Heart left ventricle (tissue), 16 donors: ENCODE data around the gene PRELID3B. TPM values are rescaled to one million over a fixed set of nuclear protein-coding genes. Genes with fewer than 3 reads are reported as not detected.
A peak's percentile ranks its signal among the peaks of the same experiment; 100 is the strongest.

ENCODE experiments used
- ATAC-seq, 4 donors: fragments of 200-7000 bp; cut with Tn5 transposase; one replicate each; pipeline ENCODE4 v1.9.1; 2020 to 2022; ENCODE audit warnings: moderate library complexity in 4 of 4, mild to moderate bottlenecking in 3 of 4, moderate number of reproducible peaks in 1 of 4
- DNase-seq, 5 donors: peaks; one replicate each; pipeline ENCODE4 v3.0.0-alpha.2; 2020
- H3K27ac ChIP-seq, 12 donors: fragments of 200-600 bp; sonication (generic) in 4 of 12; one replicate each; pipeline versions ENCODE4 v1.5.0 to v1.8.0; 2016 to 2022; ENCODE audit warnings: mild to moderate bottlenecking in 2 of 12
- H3K27me3 ChIP-seq, 9 donors: fragments of 200-600 bp; sonication (generic) in 2 of 9; one replicate each; pipeline versions ENCODE4 v1.5.1 to v1.8.0; 2016 to 2022; ENCODE audit warnings: mild to moderate bottlenecking in 3 of 9
- H3K36me3 ChIP-seq, 9 donors: fragments of 200-600 bp; sonication (generic) in 2 of 9; one replicate each; pipeline versions ENCODE4 v1.5.0 to v1.8.0; 2018 to 2022; ENCODE audit warnings: mild to moderate bottlenecking in 2 of 9
- H3K4me1 ChIP-seq, 12 donors: fragments of 200-600 bp; sonication (generic) in 4 of 12; one replicate each; pipeline versions ENCODE4 v1.5.0 to v1.8.0; 2016 to 2022; ENCODE audit warnings: mild to moderate bottlenecking in 3 of 12
- H3K4me3 ChIP-seq, 12 donors: fragments of 200-600 bp; sonication (generic) in 4 of 12; one replicate each; pipeline versions ENCODE4 v1.5.0 to v1.8.0; 2017 to 2022; ENCODE audit warnings: mild to moderate bottlenecking in 9 of 12, moderate library complexity in 4 of 12
- H3K9me3 ChIP-seq, 12 donors: fragments of 200-600 bp; sonication (generic) in 4 of 12; one replicate each; pipeline versions ENCODE4 v1.5.0 to v1.8.0; 2016 to 2022; ENCODE audit warnings: mild to moderate bottlenecking in 1 of 12
- POLR2A ChIP-seq, 2 donors: fragments of 450-650 bp; IDR thresholded peaks; one replicate each; pipeline ENCODE4 v1.6.1; 2017; ENCODE audit warnings: antibody characterized with exemption in 2 of 2, mild to moderate bottlenecking in 2 of 2, moderate library complexity in 2 of 2
- WGBS, 4 donors: extraction: QIAGEN DNeasy Blood & Tissue Kit in 2 of 4; methylation state at CpG; one replicate each; pipeline versions ENCODE4 v1.1.5 to v1.1.7; 2013 to 2018; 5-methylcytosine and 5-hydroxymethylcytosine counted together
- intact Hi-C, 10 donors: fragments of 100-400 bp; cut with DNase I; formaldehyde crosslinking; loops; one replicate each; pipeline versions ENCODE4 v1.11.1 to v1.14.2; 2022
- polyA plus RNA-seq, 2 donors: library from polyadenylated mRNA; stranded (reverse); fragments of 200-250 nt; gene quantifications; one replicate each; pipeline ENCODE4 v1.2.3, GENCODE V29; 2013
- total RNA-seq, 9 donors: library from RNA; depleted of rRNA in 2 of 9; stranded (reverse); fragments of >200 nt in 2 of 9; fragmentation: NEBNext Ultra II Directional in 3 of 9; extraction: Animal tissue kit (Norgen Biotek cat#: 25700) in 3 of 9; gene quantifications; one replicate each; pipeline versions ENCODE4 v1.1.0 to v1.2.4, GENCODE V29; 2016 to 2023
- TF ChIP-seq, protein P1 (sequence below), 12 donors: fragments of 200-600 bp; sonication (generic) in 4 of 12; IDR thresholded peaks; one replicate each; pipeline versions ENCODE4 v1.5.0 to v1.8.0; 2018 to 2022; ENCODE audit warnings: antibody characterized with exemption in 12 of 12, mild to moderate bottlenecking in 5 of 12
- donor health status: ischemic (EF 13 %, LVEDD 7.1; RV severe dilation, severe dysfunction).
- donor health status: healthy with polysubstance abuse.
- donor health status: DM: no; HTN: yes; CAD: no.
- donor health status: DM: no; HTN: no; CAD: no.
- donor health status: ischemic (EF 25% LVEDD 6.9; RV normal size, moderate dysfunction).
- donor health status: ischemic (EF 25% LVEDD 5.7; RV mildly dilated, moderate dysfunction).
- donor health status: healthy.
- donor health status: DM: yes; HTN: yes; CAD: no.
- donor health status: ischemic (EF 35%, LVEDD 5.7; RV mildly dilated, moderate dysfunction).
- donor health status: nonischemic (EF 11% LVEDD 7.7; RV severe dilation, severe dysfunction).
- donor health status: DM: yes; HTN: yes; CAD: no.
- donor health status: PGD.
- donor health status: ischemic (EF 29% LVEDD 5.4; RV normal size, mild dysfunction).
- donor health status: nonischemic (EF 23%, LVEDD 6.1; RV moderate dilation, normal function).

PRELID3B gene
- total and polyA plus RNA-seq, 11 donors: 14.1 to 51.0 (median 43.2) TPM

DNA sequence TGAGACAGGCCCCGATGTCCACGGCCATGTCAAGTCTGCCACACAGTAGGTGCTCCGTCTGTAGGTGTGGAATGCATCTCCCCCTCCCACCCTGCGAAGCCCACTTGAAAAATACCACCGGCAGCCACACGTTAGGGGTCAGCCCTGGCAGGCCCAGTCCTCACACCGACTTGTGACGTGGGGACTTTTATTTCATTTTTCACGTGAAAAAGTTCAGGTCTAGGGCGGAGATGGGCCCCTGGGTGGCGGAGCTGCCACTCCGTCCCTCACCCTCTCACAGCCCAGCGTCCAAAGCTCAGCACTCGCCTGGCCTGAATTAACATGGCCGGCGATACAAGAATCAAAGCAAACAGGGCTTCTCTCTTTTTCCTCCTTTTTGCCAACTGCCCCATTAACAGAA is 27.2 kb downstream of the PRELID3B start:
- H3K36me3 ChIP-seq: peaks cover 0 to 7% (median 0%) of the 10 kb centered on the region in 9 donors
- ATAC-seq: no peak
- DNase-seq: no peak
- H3K4me3 ChIP-seq: no peak overlapping the region
- peaks cover 0 to 52% (median 28%) of the 10 kb centered on the region in 12 donors for H3K4me1 ChIP-seq
- WGBS, 4 donors: 90 to 94% (median 92%) methylated on average over 16 of the region's 16 CpGs
- H3K9me3 ChIP-seq: no peaks in the 10 kb centered on the region
- H3K27ac ChIP-seq: peak overlapping the region in 2 of 12 donors; percentile 34 to 72
- intact Hi-C loops: no loop called here
- TF ChIP-seq POLR2A (IDR thresholded peaks at IDR 0.05): no peak
- TF ChIP-seq, protein P1, sequence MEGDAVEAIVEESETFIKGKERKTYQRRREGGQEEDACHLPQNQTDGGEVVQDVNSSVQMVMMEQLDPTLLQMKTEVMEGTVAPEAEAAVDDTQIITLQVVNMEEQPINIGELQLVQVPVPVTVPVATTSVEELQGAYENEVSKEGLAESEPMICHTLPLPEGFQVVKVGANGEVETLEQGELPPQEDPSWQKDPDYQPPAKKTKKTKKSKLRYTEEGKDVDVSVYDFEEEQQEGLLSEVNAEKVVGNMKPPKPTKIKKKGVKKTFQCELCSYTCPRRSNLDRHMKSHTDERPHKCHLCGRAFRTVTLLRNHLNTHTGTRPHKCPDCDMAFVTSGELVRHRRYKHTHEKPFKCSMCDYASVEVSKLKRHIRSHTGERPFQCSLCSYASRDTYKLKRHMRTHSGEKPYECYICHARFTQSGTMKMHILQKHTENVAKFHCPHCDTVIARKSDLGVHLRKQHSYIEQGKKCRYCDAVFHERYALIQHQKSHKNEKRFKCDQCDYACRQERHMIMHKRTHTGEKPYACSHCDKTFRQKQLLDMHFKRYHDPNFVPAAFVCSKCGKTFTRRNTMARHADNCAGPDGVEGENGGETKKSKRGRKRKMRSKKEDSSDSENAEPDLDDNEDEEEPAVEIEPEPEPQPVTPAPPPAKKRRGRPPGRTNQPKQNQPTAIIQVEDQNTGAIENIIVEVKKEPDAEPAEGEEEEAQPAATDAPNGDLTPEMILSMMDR (IDR thresholded peaks at IDR 0.05): no peak
- H3K27me3 ChIP-seq: no peaks in the 10 kb centered on the region

DNA sequence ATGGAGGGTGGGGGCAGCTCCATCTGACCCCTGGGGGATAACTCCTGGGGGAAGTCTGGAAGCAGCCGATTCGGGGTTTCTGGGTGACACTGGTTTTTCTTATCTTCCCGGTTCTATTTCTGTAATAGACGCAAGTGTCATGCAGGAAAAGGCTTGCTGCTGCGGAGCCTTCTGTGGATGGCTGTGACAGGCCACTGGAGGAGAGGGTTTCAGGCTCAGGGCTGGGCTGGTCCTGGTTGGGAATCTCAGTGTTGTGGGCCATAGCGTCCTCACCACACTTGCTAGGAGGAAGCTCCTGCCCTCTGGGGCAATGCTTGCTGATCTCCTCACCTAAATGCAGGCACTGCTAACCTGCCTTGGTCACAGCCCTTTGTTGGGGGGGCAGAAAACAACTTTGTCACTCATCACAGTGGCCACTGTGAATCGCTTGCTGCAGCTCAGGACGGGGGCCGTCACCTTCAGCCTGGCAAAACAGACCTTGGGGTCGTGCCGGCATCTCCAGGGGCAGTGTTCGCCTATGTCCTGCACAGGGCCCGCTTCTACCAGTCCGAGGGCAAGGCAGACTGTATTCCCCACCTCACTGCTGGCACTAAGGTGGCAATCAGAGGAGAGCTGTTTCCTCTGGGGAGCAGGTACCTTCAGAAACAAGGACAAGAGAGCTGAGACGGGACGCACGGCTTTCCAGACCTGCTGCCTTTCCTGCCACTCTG is 27.8 kb downstream of the PRELID3B start:
- H3K27ac ChIP-seq: peak overlapping the region in 6 of 12 donors; percentile 4 to 72 (median 32)
- no peaks in the 10 kb centered on the region for H3K27me3 ChIP-seq
- H3K4me1 ChIP-seq: peaks cover 0 to 58% (median 31%) of the 10 kb centered on the region in 12 donors
- peaks cover 0 to 2% (median 0%) of the 10 kb centered on the region in 9 donors for H3K36me3 ChIP-seq
- whole genome bisulfite sequencing, 4 donors: 63 to 72% (median 66%) methylated on average over 15 to 17 of the region's 17 CpGs
- ATAC-seq (peak in 3 of 4 donors; percentile 22 to 62 (median 61)), DNase-seq (peak in 1 of 5 donors; percentile 46)
- TF ChIP-seq POLR2A (IDR thresholded peaks at IDR 0.05): no peak
- TF ChIP-seq, protein P1 (IDR thresholded peaks at IDR 0.05): no peak
- no peaks in the 10 kb centered on the region for H3K9me3 ChIP-seq
- no peak overlapping the region for H3K4me3 ChIP-seq
- intact Hi-C loops: no loop called here

DNA sequence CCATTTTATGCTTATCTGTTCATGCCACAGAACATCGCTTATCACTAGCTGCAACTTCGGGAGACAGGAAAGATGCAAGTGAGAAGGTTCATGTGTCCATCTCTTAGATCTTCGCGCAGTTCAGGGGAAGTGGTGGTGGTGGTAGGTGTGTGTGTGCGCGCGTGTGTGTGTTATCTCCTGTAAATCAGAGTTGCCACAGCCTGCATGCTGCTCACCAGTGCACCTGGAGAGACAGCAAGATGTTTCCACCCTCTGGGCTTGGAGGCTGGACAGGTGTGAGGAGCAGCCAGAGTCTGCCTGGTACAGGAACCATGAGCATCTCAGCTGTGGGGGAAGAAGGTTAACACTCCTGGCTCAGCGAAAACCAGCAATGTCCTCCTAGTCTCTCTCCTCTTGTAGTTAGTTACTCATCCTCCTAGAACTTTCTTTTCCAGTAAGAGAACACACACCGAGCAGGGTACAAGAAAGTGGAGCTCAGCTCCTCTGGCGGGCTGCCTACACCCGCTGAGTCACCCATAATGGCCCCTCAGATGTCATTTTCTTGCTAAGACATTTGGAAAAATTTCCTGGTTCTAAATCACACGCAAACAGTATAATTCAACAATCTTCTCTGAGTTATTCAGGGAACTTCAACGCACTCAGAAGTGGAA is 28.5 kb downstream of the PRELID3B start:
- H3K4me1 ChIP-seq: peaks cover 0 to 60% (median 31%) of the 10 kb centered on the region in 12 donors
- H3K36me3 ChIP-seq: no peaks in the 10 kb centered on the region
- H3K4me3 ChIP-seq: no peak overlapping the region
- H3K27me3 ChIP-seq: no peaks in the 10 kb centered on the region
- no peak for TF ChIP-seq POLR2A (IDR thresholded peaks at IDR 0.05)
- TF ChIP-seq, protein P1 (IDR thresholded peaks at IDR 0.05): no peak
- intact Hi-C loops: no loop called here
- peak in 1 of 4 donors; percentile 16 for ATAC-seq
- no peaks in the 10 kb centered on the region for H3K9me3 ChIP-seq
- peak overlapping the region in 5 of 12 donors; percentile 4 to 72 (median 29) for H3K27ac ChIP-seq
- no peak for DNase-seq
- WGBS, 4 donors: 73 to 79% (median 76%) methylated on average over 13 of the region's 13 CpGs
